Measurements from ENCODE around the gene MDH1B. TPM values are rescaled to one million over a fixed set of nuclear protein-coding genes. Genes with fewer than 3 reads are reported as not detected.

Gene MDH1B
- total and polyA plus RNA-seq, 2 donors (not counting 1 experiment from before 2014, with no cell fraction given), result 0.34 TPM; not detected in 1

DNA sequence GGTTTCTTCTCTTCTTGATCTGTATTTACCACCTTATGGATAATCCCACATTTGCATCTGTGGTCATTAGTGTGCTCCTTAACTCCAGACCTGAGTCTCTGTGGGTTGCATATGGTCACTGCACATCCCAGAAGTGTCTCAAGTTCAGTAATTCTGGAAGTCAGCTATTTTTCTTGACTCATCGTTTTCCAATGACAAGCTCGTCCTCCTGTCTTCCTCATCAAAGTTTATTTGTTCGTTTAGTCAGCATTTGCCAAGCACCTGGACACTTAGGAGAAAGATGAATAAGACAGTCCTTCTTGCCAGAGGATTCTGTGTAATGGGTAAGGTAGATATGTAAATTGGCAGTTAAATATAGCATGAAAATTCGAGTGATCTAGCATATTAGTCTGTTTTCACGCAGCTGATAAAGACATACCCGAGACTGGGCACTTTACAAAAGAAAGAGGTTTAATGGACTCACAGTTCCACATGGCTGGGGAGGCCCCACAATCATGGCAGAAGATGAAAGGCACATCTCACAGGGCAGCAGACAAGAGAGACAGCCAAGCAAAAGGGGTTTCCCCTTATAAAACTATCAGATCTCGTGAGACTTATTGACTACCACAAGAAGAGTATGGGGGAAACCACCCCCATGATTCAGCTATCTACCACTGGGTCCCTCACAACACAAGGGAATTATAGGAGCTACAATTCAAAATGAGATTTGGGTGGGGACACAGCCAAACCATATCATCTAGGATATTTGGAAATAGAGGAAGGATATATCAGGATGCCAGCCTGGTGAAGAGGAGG, 19.6 kb upstream of the MDH1B start:
- H3K9me3 Mint-ChIP-seq (ENCODE audit: insufficient read depth), result peaks cover under 1% of the 10 kb centered on the region
- peaks cover 0 to 92% of the 10 kb centered on the region in 2 experiments for H3K36me3 ChIP-seq (replicated peaks in 1 of 2; ENCODE audit: control extremely low read depth in 1 of 2, control insufficient read depth in 1 of 2, extremely low read depth in 1 of 2, insufficient read depth in 2 of 2, low read length in 1 of 2)
- no peak overlapping the region for H3K4me2 ChIP-seq (replicated peaks; ENCODE audit: low read depth, low read length, poor library complexity, severe bottlenecking)
- H3K4me3 ChIP-seq (ENCODE audit: control extremely low read depth in 1 of 5, extremely low read depth in 1 of 5, insufficient read depth in 1 of 5, low read depth in 2 of 5, low read length in 4 of 5), result no peak overlapping the region
- intact Hi-C loops (cut with micrococcal nuclease), result loop anchor here (5.0 kb wide), 1 partner anchor 622 kb away; no protein-coding TSS in a partner anchor
- no peak overlapping the region for H3K27ac Mint-ChIP-seq
- CTCF ChIA-PET, result no interaction called here
- WGBS (ENCODE audit: insufficient coverage), result 79% methylated on average over 4 of the region's 7 CpGs
- H3K4me1 Mint-ChIP-seq, result no peaks in the 10 kb centered on the region
- no peak overlapping the region for H3K9ac ChIP-seq (ENCODE audit: low read length)
- DNase-seq (no peak), ATAC-seq (ENCODE audit: low read depth) (no peak)
- H3K9me3 ChIP-seq (ENCODE audit: control extremely low read depth in 1 of 3, control insufficient read depth in 2 of 3, insufficient read depth in 1 of 3, low read length in 2 of 3), result peaks cover 0 to 4% (median 3%) of the 10 kb centered on the region in 3 donors
- POLR2A ChIA-PET, result no interaction called here
- no peak overlapping the region for H3K27ac ChIP-seq (ENCODE audit: low read length in 2 of 2)
- no peak overlapping the region for H2AFZ ChIP-seq (ENCODE audit: insufficient read depth, low read depth, low read length, poor library complexity, severe bottlenecking)
- H3K27me3 ChIP-seq (replicated peaks in 1 of 4; ENCODE audit: control extremely low read depth in 1 of 4, control insufficient read depth in 3 of 4, insufficient read depth in 4 of 4, low read length in 3 of 4), result no peaks in the 10 kb centered on the region
- H3K4me3 Mint-ChIP-seq, result no peak overlapping the region
- H3K79me2 ChIP-seq (ENCODE audit: control insufficient read depth, insufficient read depth, low read length), result peaks cover 13% of the 10 kb centered on the region
- TF ChIP-seq CTCF (IDR thresholded peaks at IDR 0.05), result no peak
- TF ChIP-seq EZH2 (IDR thresholded peaks at IDR 0.05; ENCODE audit: borderline replicate concordance, insufficient read depth, low read depth, low read length, poor library complexity, severe bottlenecking), result no peak
- H4K20me1 ChIP-seq (ENCODE audit: control insufficient read depth, insufficient read depth, low read length, poor library complexity, severe bottlenecking), result peaks cover 15% of the 10 kb centered on the region
- no peaks in the 10 kb centered on the region for H3K27me3 Mint-ChIP-seq
- no peaks in the 10 kb centered on the region for H3K4me1 ChIP-seq (ENCODE audit: control insufficient read depth in 2 of 2, insufficient read depth in 2 of 2, low read length in 2 of 2)

DNA sequence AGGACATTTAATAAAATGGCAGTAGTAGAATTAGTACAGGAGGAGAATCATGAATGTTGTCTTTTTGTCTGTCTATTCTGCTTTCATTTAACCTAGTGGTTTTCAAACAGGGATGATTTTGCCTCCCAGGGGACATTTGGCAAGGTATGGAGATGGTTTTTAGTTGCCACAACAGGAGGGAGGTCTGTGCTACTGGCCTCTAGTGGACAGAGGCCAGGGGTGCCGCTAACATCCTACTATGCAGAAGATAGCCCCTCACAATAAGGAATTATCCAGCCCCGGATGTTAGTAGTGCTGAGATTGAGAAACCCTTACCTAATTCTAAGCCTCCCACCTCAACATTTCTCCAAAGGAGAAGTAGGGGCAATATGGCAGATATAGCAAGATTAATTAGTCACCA, 18.6 kb upstream of the MDH1B start:
- Mint-ChIP-seq H3K4me1 (no peaks in the 10 kb centered on the region), H3K27ac (no peak overlapping the region), H3K4me3 (no peak overlapping the region), H3K9me3 (ENCODE audit: insufficient read depth) (peaks cover 5% of the 10 kb centered on the region), H3K27me3 (no peaks in the 10 kb centered on the region)
- no peak overlapping the region for H2AFZ ChIP-seq (ENCODE audit: insufficient read depth, low read depth, low read length, poor library complexity, severe bottlenecking)
- peaks cover 15% of the 10 kb centered on the region for H3K79me2 ChIP-seq (ENCODE audit: control insufficient read depth, insufficient read depth, low read length)
- H3K9ac ChIP-seq (ENCODE audit: low read length), result no peak overlapping the region
- no CpG with 5 or more reads among the region's 2 CpGs for WGBS (ENCODE audit: insufficient coverage)
- ATAC-seq (ENCODE audit: low read depth), result no peak
- intact Hi-C loops (cut with micrococcal nuclease), result loop anchor here (5.0 kb wide), 1 partner anchor 621 kb away; no protein-coding TSS in a partner anchor
- no peak overlapping the region for H3K4me2 ChIP-seq (replicated peaks; ENCODE audit: low read depth, low read length, poor library complexity, severe bottlenecking)
- H3K36me3 ChIP-seq (replicated peaks in 1 of 2; ENCODE audit: control extremely low read depth in 1 of 2, control insufficient read depth in 1 of 2, extremely low read depth in 1 of 2, insufficient read depth in 2 of 2, low read length in 1 of 2), result peaks cover 0 to 92% of the 10 kb centered on the region in 2 experiments
- H3K27me3 ChIP-seq (replicated peaks in 1 of 4; ENCODE audit: control extremely low read depth in 1 of 4, control insufficient read depth in 3 of 4, insufficient read depth in 4 of 4, low read length in 3 of 4), result no peaks in the 10 kb centered on the region
- peaks cover 1 to 4% (median 3%) of the 10 kb centered on the region in 3 donors for H3K9me3 ChIP-seq (ENCODE audit: control extremely low read depth in 1 of 3, control insufficient read depth in 2 of 3, insufficient read depth in 1 of 3, low read length in 2 of 3)
- CTCF ChIA-PET, result interaction anchor here (1.3 kb wide), 1 partner anchor 18 kb away, joined by 4 read pairs; the partner anchor contains the start of genes FASTKD2 and MDH1B
- no peak overlapping the region for H3K4me3 ChIP-seq (ENCODE audit: control extremely low read depth in 1 of 5, extremely low read depth in 1 of 5, insufficient read depth in 1 of 5, low read depth in 2 of 5, low read length in 4 of 5)
- no peak for DNase-seq
- no peak for TF ChIP-seq EZH2 (IDR thresholded peaks at IDR 0.05; ENCODE audit: borderline replicate concordance, insufficient read depth, low read depth, low read length, poor library complexity, severe bottlenecking)
- TF ChIP-seq CTCF (IDR thresholded peaks at IDR 0.05), result peak; percentile 11
- POLR2A ChIA-PET, result no interaction called here
- peaks cover 15% of the 10 kb centered on the region for H4K20me1 ChIP-seq (ENCODE audit: control insufficient read depth, insufficient read depth, low read length, poor library complexity, severe bottlenecking)
- no peak overlapping the region for H3K27ac ChIP-seq (ENCODE audit: low read length in 2 of 2)
- no peaks in the 10 kb centered on the region for H3K4me1 ChIP-seq (ENCODE audit: control insufficient read depth in 2 of 2, insufficient read depth in 2 of 2, low read length in 2 of 2)
